MM.1S (cell line): ENCODE measurements around the gene NUP210.

Experiments
- DNase-seq: peaks from one replicate; pipeline ENCODE4 v3.0.0-alpha.2; 2015
- H2AFZ ChIP-seq: fragments of 300-600 bp; sonication (generic); 2 replicates; pipeline ENCODE4 v1.6.0; 2016; ENCODE audit warnings: antibody characterized with exemption, low read length
- H3F3A ChIP-seq: fragments of 300-600 bp; sonication (generic); 2 replicates; pipeline ENCODE4 v1.6.1; 2016; ENCODE audit warnings: mild to moderate bottlenecking, antibody characterized with exemption, low read length, moderate library complexity, mixed read lengths; ENCODE audit not compliant: insufficient read depth
- H3K27ac ChIP-seq: fragments of 300-600 bp; sonication (generic); 2 replicates; pipeline ENCODE4 v1.5.1; 2016; ENCODE audit warnings: mild to moderate bottlenecking, low read length
- H3K27me3 ChIP-seq: fragments of 300-600 bp; sonication (generic); replicated peaks from 2 replicates; pipeline ENCODE4 v1.6.0; 2016; ENCODE audit warnings: low read length; ENCODE audit not compliant: insufficient read depth
- H3K36me3 ChIP-seq: fragments of 300-600 bp; sonication (generic); replicated peaks from 2 replicates; pipeline ENCODE4 v1.6.1; 2016; ENCODE audit warnings: mild to moderate bottlenecking, low read length, mixed read lengths; ENCODE audit not compliant: insufficient read depth
- H3K4me1 ChIP-seq: fragments of 300-600 bp; sonication (generic); 2 replicates; pipeline ENCODE4 v1.6.1; 2016; ENCODE audit warnings: low read length, mixed read lengths
- H3K4me2 ChIP-seq: fragments of 300-600 bp; sonication (generic); 2 replicates; pipeline ENCODE4 v1.6.0; 2016; ENCODE audit warnings: low read depth, low read length
- H3K4me3 ChIP-seq: fragments of 300-600 bp; sonication (generic); 2 replicates; pipeline ENCODE4 v1.5.1; 2016; ENCODE audit warnings: low read length, mixed read lengths
- H3K79me2 ChIP-seq: fragments of 300-600 bp; sonication (generic); 2 replicates; pipeline ENCODE4 v1.6.1; 2016; ENCODE audit warnings: mixed run types, low read length, mixed read lengths
- H3K9ac ChIP-seq: fragments of 300-600 bp; sonication (generic); 2 replicates; pipeline ENCODE4 v1.6.1; 2016; ENCODE audit warnings: low read length, mixed read lengths
- H3K9me2 ChIP-seq: fragments of 300-600 bp; sonication (generic); replicated peaks from 2 replicates; pipeline ENCODE4 v1.6.1; 2016; ENCODE audit warnings: mild to moderate bottlenecking, low read length, mixed read lengths; ENCODE audit not compliant: insufficient read depth
- H3K9me3 ChIP-seq: fragments of 300-600 bp; sonication (generic); replicated peaks from 2 replicates; pipeline ENCODE4 v1.6.1; 2016; ENCODE audit warnings: mild to moderate bottlenecking, low read length, mixed read lengths; ENCODE audit not compliant: insufficient read depth
- H4K20me1 ChIP-seq: fragments of 300-600 bp; sonication (generic); 2 replicates; pipeline ENCODE4 v1.6.1; 2016; ENCODE audit warnings: mild to moderate bottlenecking, low read length, moderate library complexity, mixed read lengths; ENCODE audit not compliant: insufficient read depth
- EZH2 ChIP-seq: fragments of 300-600 bp; sonication (generic); optimal IDR thresholded peaks from 2 replicates; pipeline ENCODE3; 2017; ENCODE audit warnings: low read depth, mild to moderate bottlenecking, antibody characterized with exemption, low read length, mixed read lengths
- EZH2phosphoT487 ChIP-seq: fragments of 300-600 bp; sonication (generic); IDR thresholded peaks from 2 replicates; pipeline ENCODE4 v1.6.1; 2018; ENCODE audit warnings: antibody characterized with exemption, low read length
- TF ChIP-seq, protein P1 (sequence below): fragments of 300-600 bp; sonication (generic); IDR thresholded peaks from 2 replicates; pipeline ENCODE4 v1.5.1; 2016; ENCODE audit warnings: antibody characterized with exemption, low read length, mixed read lengths

The NUP210 gene

DNA sequence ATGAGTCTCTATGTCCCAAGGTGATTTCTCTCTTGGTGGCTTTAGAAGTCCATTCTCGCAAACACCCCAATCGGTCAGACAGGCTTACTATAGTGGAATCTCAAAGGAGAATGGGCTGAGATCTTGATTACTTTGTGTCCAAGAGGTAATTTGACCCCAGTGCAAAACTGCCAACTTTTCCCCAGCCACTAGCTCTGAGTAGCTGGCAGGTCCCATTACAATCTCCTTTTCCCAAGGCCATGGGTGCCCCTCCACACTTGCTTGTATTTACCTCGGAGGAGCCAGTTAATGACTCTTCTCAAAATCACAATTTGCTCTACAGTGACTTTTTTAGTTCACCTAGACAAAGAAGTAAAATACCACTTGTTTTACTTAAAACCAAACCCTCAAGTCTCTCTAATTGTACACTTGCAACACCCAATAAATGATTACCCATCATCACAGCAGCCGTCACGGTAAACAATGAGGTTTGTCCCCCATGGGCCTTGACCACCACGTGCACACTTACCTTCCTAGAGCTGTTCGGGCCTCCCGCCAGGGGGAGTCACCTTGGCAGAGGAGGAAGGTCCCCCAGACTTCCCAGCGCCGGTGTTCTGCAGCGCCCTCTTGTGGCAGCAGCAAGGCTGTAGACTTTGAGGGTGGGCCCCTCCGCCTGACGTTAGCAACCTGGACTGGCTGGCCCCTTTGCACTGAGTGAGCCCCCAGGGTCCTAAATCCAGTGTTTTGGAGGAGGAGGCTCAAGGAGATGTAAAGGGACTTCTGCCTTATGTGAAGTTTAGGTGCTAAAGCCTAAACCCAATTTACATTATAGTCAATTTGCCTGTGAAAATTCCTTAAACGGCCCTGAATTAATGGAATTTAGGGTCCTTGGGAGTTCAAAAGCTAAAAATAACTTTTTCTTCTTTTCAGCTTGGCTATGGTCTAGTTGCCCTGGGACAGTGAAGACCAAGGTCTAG, 41.3 kb upstream of the NUP210 start:
- H3K9me2 ChIP-seq: no peaks in the 10 kb centered on the region
- peak overlapping the region; percentile 50 for H2AFZ ChIP-seq
- no peaks in the 10 kb centered on the region for H3K79me2 ChIP-seq
- no peak for TF ChIP-seq EZH2phosphoT487
- TF ChIP-seq, protein P1, sequence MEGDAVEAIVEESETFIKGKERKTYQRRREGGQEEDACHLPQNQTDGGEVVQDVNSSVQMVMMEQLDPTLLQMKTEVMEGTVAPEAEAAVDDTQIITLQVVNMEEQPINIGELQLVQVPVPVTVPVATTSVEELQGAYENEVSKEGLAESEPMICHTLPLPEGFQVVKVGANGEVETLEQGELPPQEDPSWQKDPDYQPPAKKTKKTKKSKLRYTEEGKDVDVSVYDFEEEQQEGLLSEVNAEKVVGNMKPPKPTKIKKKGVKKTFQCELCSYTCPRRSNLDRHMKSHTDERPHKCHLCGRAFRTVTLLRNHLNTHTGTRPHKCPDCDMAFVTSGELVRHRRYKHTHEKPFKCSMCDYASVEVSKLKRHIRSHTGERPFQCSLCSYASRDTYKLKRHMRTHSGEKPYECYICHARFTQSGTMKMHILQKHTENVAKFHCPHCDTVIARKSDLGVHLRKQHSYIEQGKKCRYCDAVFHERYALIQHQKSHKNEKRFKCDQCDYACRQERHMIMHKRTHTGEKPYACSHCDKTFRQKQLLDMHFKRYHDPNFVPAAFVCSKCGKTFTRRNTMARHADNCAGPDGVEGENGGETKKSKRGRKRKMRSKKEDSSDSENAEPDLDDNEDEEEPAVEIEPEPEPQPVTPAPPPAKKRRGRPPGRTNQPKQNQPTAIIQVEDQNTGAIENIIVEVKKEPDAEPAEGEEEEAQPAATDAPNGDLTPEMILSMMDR: peak; percentile 99
- no peak for TF ChIP-seq EZH2
- no peak overlapping the region for H3K4me3 ChIP-seq
- no peaks in the 10 kb centered on the region for H3K9me3 ChIP-seq
- H3K4me2 ChIP-seq: no peak overlapping the region
- DNase-seq: peak; percentile 88
- H3K27ac ChIP-seq: no peak overlapping the region
- H3K36me3 ChIP-seq: no peaks in the 10 kb centered on the region
- no peaks in the 10 kb centered on the region for H3F3A ChIP-seq
- peaks cover 15% of the 10 kb centered on the region for H3K4me1 ChIP-seq
- no peak overlapping the region for H3K9ac ChIP-seq
- no peaks in the 10 kb centered on the region for H4K20me1 ChIP-seq
- H3K27me3 ChIP-seq: no peaks in the 10 kb centered on the region

DNA sequence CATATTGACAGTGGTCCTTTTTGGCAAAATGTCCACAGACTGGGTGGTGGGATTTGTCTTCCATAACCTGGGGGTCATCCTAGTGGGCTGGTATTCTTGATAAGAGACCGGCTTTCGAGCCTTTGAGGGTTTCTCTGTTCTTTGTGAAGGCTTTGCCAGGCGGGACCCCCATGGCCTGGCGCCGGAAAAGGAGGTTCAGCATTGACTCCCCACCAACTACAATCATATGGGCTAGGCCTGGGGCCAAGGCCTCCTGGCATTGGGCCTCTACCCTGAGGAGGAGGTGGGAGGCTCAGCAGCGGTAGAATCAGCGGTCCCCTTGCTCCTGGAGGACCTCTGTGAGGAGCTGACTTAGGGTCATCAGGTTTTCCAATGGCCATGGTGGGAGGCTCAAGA, 40.2 kb upstream of the NUP210 start:
- no peaks in the 10 kb centered on the region for H3K36me3 ChIP-seq
- no peaks in the 10 kb centered on the region for H3K79me2 ChIP-seq
- no peak overlapping the region for H3K9ac ChIP-seq
- H3K4me3 ChIP-seq: no peak overlapping the region
- no peaks in the 10 kb centered on the region for H4K20me1 ChIP-seq
- no peak for DNase-seq
- no peaks in the 10 kb centered on the region for H3F3A ChIP-seq
- TF ChIP-seq EZH2 (no peak), EZH2phosphoT487 (no peak)
- TF ChIP-seq, protein P1: no peak
- H3K27ac ChIP-seq: no peak overlapping the region
- H3K9me2 ChIP-seq: no peaks in the 10 kb centered on the region
- no peak overlapping the region for H2AFZ ChIP-seq
- H3K27me3 ChIP-seq: no peaks in the 10 kb centered on the region
- no peak overlapping the region for H3K4me2 ChIP-seq
- no peaks in the 10 kb centered on the region for H3K9me3 ChIP-seq
- peaks cover 15% of the 10 kb centered on the region for H3K4me1 ChIP-seq

DNA sequence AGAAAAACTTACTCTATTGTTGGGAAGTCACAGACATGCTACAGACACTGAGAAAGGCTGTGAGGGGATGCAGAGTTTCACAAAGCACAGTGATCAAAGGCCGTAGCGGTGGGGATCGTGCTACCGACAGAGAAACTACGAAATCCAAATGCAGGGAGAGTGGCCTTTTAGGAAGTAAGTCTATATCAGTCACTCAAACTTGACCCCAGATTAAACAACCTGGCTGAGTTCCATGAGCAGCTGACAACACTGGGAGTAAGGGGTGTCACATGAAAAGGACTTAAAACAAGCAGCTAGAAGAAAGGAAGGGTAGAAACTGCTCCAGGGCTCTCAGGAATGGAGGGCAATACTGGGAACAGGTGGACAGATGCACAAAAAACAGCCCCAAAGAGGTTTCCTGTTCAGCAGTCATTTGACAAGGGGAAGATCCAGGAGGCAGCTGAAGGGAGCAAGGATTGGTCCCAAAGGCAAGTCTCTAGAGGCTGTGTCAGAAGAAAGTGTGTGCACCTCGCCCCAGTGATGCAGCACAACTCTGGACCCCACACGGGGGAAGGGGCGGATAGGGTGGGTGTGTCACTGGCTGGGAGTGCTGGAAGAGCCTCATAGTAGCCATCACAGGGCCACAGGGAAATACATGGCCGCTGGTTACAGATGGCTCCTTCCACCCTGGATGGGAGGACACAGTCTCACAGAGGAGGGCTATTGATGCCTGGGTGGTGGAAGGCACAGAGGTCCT, 39.7 kb upstream of the NUP210 start:
- TF ChIP-seq, protein P1: no peak
- TF ChIP-seq EZH2phosphoT487: no peak
- no peak for TF ChIP-seq EZH2
- Histone ChIP-seq H3K4me2 (no peak overlapping the region), H3K9me3 (no peaks in the 10 kb centered on the region), H3K27ac (no peak overlapping the region), H4K20me1 (no peaks in the 10 kb centered on the region), H2AFZ (no peak overlapping the region), H3F3A (no peaks in the 10 kb centered on the region), H3K79me2 (no peaks in the 10 kb centered on the region), H3K9ac (no peak overlapping the region), H3K4me3 (no peak overlapping the region), H3K27me3 (no peaks in the 10 kb centered on the region), H3K4me1 (peaks cover 15% of the 10 kb centered on the region), H3K9me2 (no peaks in the 10 kb centered on the region), H3K36me3 (no peaks in the 10 kb centered on the region)
- no peak for DNase-seq
